Stomach (tissue), 4 donors: ENCODE data around the gene GPC6.

Experiments
- POLR2AphosphoS5 ChIP-seq, 3 donors: sonication (generic); formaldehyde crosslinking; IDR thresholded peaks; one replicate each; pipeline ENCODE4 v1.6.1; 2016; ENCODE audit warnings: antibody characterized with exemption in 3 of 3
- TF ChIP-seq, protein P1 (sequence below), 7 experiments: fragments of 450-650 bp in 4 of 7; fragments of 200-600 bp in 3 of 7; sonication (generic) in 3 of 7; IDR thresholded peaks; one replicate each; pipeline ENCODE4 v1.5.1; 2016 to 2019; ENCODE audit warnings: antibody characterized with exemption in 7 of 7, control low read depth in 2 of 7, mild to moderate bottlenecking in 1 of 7

DNA sequence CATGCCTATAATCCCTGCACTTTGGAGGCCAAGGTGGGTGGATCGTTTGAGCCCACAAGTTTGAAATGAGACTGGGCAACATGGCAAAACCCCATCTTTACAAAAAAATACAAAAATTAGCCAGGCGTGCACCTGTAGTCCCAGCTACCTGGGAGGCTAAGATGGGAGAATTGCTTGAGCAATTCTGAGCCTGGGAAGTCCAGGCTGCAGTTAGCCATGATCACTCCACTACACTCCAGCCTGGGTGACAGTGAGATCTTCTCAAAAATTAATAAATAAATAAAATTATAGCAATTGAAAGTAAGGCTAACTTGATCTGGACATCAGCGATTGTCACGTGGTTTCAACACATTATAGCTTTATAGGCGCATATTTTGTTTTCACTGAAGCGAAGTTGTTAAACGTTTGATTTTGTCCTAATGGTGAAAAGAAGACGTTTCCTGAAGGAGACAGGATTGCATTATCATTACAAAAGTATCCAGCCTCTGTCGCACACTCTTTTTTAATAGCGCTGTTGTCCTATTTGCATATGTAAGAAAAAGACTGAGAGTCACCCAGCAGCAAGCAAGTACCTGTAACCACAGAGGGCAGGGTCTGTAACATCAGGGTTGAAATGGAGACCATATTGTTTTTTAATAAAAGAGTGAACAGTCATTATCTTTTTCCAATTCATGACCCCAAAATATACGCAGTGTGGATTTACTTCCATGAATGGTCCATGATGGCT lies 917.2 kb downstream of the GPC6 start:
- no peak for TF ChIP-seq POLR2AphosphoS5 (IDR thresholded peaks at IDR 0.05)
- TF ChIP-seq, protein P1, sequence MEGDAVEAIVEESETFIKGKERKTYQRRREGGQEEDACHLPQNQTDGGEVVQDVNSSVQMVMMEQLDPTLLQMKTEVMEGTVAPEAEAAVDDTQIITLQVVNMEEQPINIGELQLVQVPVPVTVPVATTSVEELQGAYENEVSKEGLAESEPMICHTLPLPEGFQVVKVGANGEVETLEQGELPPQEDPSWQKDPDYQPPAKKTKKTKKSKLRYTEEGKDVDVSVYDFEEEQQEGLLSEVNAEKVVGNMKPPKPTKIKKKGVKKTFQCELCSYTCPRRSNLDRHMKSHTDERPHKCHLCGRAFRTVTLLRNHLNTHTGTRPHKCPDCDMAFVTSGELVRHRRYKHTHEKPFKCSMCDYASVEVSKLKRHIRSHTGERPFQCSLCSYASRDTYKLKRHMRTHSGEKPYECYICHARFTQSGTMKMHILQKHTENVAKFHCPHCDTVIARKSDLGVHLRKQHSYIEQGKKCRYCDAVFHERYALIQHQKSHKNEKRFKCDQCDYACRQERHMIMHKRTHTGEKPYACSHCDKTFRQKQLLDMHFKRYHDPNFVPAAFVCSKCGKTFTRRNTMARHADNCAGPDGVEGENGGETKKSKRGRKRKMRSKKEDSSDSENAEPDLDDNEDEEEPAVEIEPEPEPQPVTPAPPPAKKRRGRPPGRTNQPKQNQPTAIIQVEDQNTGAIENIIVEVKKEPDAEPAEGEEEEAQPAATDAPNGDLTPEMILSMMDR (IDR thresholded peaks at IDR 0.05): no peak
